MCF 10A (cell line): ENCODE results near the gene CCL11. TPM values are rescaled to one million over a fixed set of nuclear protein-coding genes. Genes with fewer than 3 reads are reported as not detected.

Source experiments
- BruUV-seq: library from RNA; stranded (reverse); fragments of 400-500 nt; replicated peaks from 2 replicates; lab custom pipeline; 2021; lab: Mats Ljungman, UMichigan
- CTCF ChIA-PET: fragments of 300-600 bp; sonication (Branson Sonifier 250); formaldehyde crosslinking; extraction: SDS; loops from one replicate; lab custom pipeline; 2021; ENCODE audit warnings: antibody characterized with exemption, inconsistent platforms; lab: Yijun Ruan, JAX
- POLR2A ChIA-PET: fragments of 300-600, 350-650 bp; sonication (Branson Sonifier 250); formaldehyde crosslinking; extraction: SDS; loops from one replicate; lab custom pipeline; 2020; ENCODE audit warnings: antibody characterized with exemption, inconsistent platforms; lab: Yijun Ruan, JAX
- DNase-seq: peaks from one replicate; pipeline ENCODE4 v3.0.0-alpha.2; 2018; ENCODE audit not compliant: unreplicated experiment
- H3K27ac Mint-ChIP-seq: one replicate; pipeline ENCODE4 v1.8.0; 2022; ENCODE audit warnings: mild to moderate bottlenecking, low read depth, mixed read lengths; ENCODE audit not compliant: unreplicated experiment
- H3K27me3 Mint-ChIP-seq: one replicate; pipeline ENCODE4 v1.8.0; 2022; ENCODE audit warnings: mixed read lengths; ENCODE audit not compliant: insufficient read depth, unreplicated experiment
- H3K36me3 Mint-ChIP-seq: one replicate; pipeline ENCODE4 v1.8.0; 2022; ENCODE audit warnings: mild to moderate bottlenecking, moderate library complexity, mixed read lengths; ENCODE audit not compliant: insufficient read depth, unreplicated experiment
- H3K4me1 Mint-ChIP-seq: one replicate; pipeline ENCODE4 v1.8.0; 2022; ENCODE audit warnings: mixed read lengths; ENCODE audit not compliant: insufficient read depth, unreplicated experiment
- H3K4me3 Mint-ChIP-seq: one replicate; pipeline ENCODE4 v1.8.0; 2022; ENCODE audit warnings: mild to moderate bottlenecking, moderate library complexity, mixed read lengths; ENCODE audit not compliant: unreplicated experiment
- H3K9me3 Mint-ChIP-seq: one replicate; pipeline ENCODE4 v1.8.0; 2022; ENCODE audit warnings: mixed read lengths; ENCODE audit not compliant: unreplicated experiment
- CTCF ChIP-seq: fragments of 200-600 bp; IDR thresholded peaks from one replicate; pipeline ENCODE4 v1.8.0; 2022; ENCODE audit warnings: antibody characterized with exemption, mild to moderate bottlenecking; ENCODE audit not compliant: unreplicated experiment
- intact Hi-C: fragments of 100-400 bp; cut with micrococcal nuclease; formaldehyde crosslinking; loops from 2 replicates; pipeline ENCODE4 v1.14.1; 2022
- total RNA-seq: library from RNA; stranded (reverse); gene quantifications from 2 replicates; pipeline ENCODE4 v1.2.3, GENCODE V29; 2022

The CCL11 gene
- total RNA-seq, 1 experiment from 2014 or later: not detected

GRCh38 chr17:34249061-34249460, 36.5 kb upstream of the CCL11 start:
- intact Hi-C loops: no loop called here
- DNase-seq: no peak
- TF ChIP-seq CTCF: no peak
- H3K27ac Mint-ChIP-seq: no peak overlapping the region
- no peaks in the 10 kb centered on the region for H3K9me3 Mint-ChIP-seq
- H3K4me3 Mint-ChIP-seq: no peak overlapping the region
- POLR2A ChIA-PET: no interaction called here
- H3K4me1 Mint-ChIP-seq: peaks cover 20% of the 10 kb centered on the region
- H3K36me3 Mint-ChIP-seq: no peaks in the 10 kb centered on the region
- CTCF ChIA-PET: interaction anchor here (0.8 to 0.9 kb wide), 2 partner anchors 48 to 113 kb away, joined by 3 read pairs; no protein-coding TSS in a partner anchor
- BruUV-seq: no TSS peak
- H3K27me3 Mint-ChIP-seq: no peaks in the 10 kb centered on the region

GRCh38 chr17:34249478-34249877, 36.1 kb upstream of the CCL11 start:
- H3K36me3 Mint-ChIP-seq: no peaks in the 10 kb centered on the region
- intact Hi-C loops: no loop called here
- no peaks in the 10 kb centered on the region for H3K9me3 Mint-ChIP-seq
- DNase-seq: no peak
- H3K4me1 Mint-ChIP-seq: peaks cover 24% of the 10 kb centered on the region
- POLR2A ChIA-PET: no interaction called here
- no peak overlapping the region for H3K4me3 Mint-ChIP-seq
- TF ChIP-seq CTCF: no peak
- BruUV-seq: no TSS peak
- CTCF ChIA-PET: interaction anchor here (0.8 to 1.2 kb wide), 3 partner anchors 22 to 113 kb away, joined by 3 to 4 read pairs (median 3); no protein-coding TSS in a partner anchor
- no peak overlapping the region for H3K27ac Mint-ChIP-seq
- H3K27me3 Mint-ChIP-seq: no peaks in the 10 kb centered on the region

- intact Hi-C loops: no loop called here
- H3K4me1 Mint-ChIP-seq: peaks cover 34% of the 10 kb centered on the region
- DNase-seq: no peak
- H3K36me3 Mint-ChIP-seq: no peaks in the 10 kb centered on the region
- no peak overlapping the region for H3K4me3 Mint-ChIP-seq
- no peak for TF ChIP-seq CTCF
- no peaks in the 10 kb centered on the region for H3K9me3 Mint-ChIP-seq
- no peaks in the 10 kb centered on the region for H3K27me3 Mint-ChIP-seq
- POLR2A ChIA-PET: no interaction called here
- H3K27ac Mint-ChIP-seq: no peak overlapping the region
- BruUV-seq: no TSS peak
- CTCF ChIA-PET: interaction anchor here (1.1 to 2.0 kb wide), 2 partner anchors 19 to 110 kb away, joined by 3 to 8 read pairs; partner anchors contain the start of gene CCL7
Observed at GRCh38 chr17:34251186-34251585, 34.4 kb upstream of the CCL11 start.

- H3K36me3 Mint-ChIP-seq: no peaks in the 10 kb centered on the region
- ChIA-PET CTCF (interaction anchor here (0.7 to 2.9 kb wide), 4 partner anchors 18 to 1548 kb away, joined by 3 to 10 read pairs (median 6); partner anchors contain the start of gene CCL7), POLR2A (interaction anchor here (0.8 kb wide), 1 partner anchor 16 kb away, joined by 3 read pairs; no protein-coding TSS in a partner anchor)
- TF ChIP-seq CTCF: no peak
- no peak overlapping the region for H3K27ac Mint-ChIP-seq
- H3K27me3 Mint-ChIP-seq: no peaks in the 10 kb centered on the region
- no peak for DNase-seq
- intact Hi-C loops: no loop called here
- peaks cover 34% of the 10 kb centered on the region for H3K4me1 Mint-ChIP-seq
- no TSS peak for BruUV-seq
- H3K4me3 Mint-ChIP-seq: no peak overlapping the region
- H3K9me3 Mint-ChIP-seq: no peaks in the 10 kb centered on the region
Observed at GRCh38 chr17:34252095-34252443, 33.5 kb upstream of the CCL11 start.
